Measurements from ENCODE around the gene LRRC59. TPM values are rescaled to one million over a fixed set of nuclear protein-coding genes. Genes with fewer than 3 reads are reported as not detected.

The LRRC59 gene
- total RNA-seq, 1 donor from 2014 or later: 75.3 TPM

DNA sequence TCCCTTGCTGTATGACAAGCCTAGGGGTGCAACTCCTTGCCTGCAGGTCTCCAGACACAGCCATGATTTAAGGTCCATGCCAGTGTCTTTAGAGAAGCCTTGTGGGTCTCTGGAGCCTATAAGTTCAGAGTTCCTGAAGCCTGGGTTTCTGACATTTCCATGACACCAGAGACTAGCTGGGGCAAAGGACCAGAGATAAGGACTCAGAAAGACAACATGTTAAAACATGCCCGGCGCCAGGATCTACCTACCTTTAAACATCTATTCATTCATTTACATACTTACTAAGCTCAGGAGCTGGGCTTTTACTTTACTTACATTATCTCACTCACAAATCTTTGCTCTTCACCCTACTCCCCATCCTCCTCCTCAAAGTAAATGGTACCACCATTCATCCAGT lies 25.8 kb downstream of the LRRC59 start:
- Mint-ChIP-seq H3K4me3 (peak overlapping the region; percentile 100), H3K36me3 (peaks cover 11% of the 10 kb centered on the region), H3K27ac (peak overlapping the region; percentile 29)

DNA sequence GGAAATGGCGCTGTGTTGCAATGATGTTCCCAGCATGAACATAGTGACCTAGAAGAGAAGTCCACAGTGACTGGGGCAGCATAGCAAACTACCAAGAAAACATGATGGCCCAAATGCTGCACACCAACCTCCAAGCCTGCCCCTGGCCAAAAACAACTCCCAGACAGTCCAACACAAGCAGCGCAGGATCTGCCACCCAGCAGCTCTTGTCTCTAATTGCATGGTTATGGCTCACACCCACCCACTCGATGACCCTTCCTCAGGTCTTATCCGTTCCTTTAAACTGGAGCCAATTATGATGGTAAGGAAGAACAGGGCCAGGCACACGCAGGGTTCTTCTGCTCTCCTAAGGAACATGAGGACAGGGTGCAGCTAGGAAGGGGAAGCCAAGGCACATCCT lies 27.3 kb downstream of the LRRC59 start:
- no peaks in the 10 kb centered on the region for H3K9me3 Mint-ChIP-seq
- H3K27me3 Mint-ChIP-seq: no peaks in the 10 kb centered on the region
- H3K27ac Mint-ChIP-seq: no peak overlapping the region
- peak overlapping the region; percentile 52 for H3K4me3 Mint-ChIP-seq
- peaks cover 11% of the 10 kb centered on the region for H3K36me3 Mint-ChIP-seq
- no peak for DNase-seq (ENCODE audit: extremely low spot score, unreplicated experiment)
- peaks cover 36% of the 10 kb centered on the region for H3K4me1 Mint-ChIP-seq (ENCODE audit: unreplicated experiment)
- TF ChIP-seq, protein P1, sequence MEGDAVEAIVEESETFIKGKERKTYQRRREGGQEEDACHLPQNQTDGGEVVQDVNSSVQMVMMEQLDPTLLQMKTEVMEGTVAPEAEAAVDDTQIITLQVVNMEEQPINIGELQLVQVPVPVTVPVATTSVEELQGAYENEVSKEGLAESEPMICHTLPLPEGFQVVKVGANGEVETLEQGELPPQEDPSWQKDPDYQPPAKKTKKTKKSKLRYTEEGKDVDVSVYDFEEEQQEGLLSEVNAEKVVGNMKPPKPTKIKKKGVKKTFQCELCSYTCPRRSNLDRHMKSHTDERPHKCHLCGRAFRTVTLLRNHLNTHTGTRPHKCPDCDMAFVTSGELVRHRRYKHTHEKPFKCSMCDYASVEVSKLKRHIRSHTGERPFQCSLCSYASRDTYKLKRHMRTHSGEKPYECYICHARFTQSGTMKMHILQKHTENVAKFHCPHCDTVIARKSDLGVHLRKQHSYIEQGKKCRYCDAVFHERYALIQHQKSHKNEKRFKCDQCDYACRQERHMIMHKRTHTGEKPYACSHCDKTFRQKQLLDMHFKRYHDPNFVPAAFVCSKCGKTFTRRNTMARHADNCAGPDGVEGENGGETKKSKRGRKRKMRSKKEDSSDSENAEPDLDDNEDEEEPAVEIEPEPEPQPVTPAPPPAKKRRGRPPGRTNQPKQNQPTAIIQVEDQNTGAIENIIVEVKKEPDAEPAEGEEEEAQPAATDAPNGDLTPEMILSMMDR (conservative IDR thresholded peaks at IDR 0.05): no peak

More for the DNA sequence above, 25.8 kb downstream of the LRRC59 start:
- Mint-ChIP-seq H3K4me1 (ENCODE audit: unreplicated experiment) (peaks cover 29% of the 10 kb centered on the region), H3K9me3 (no peaks in the 10 kb centered on the region), H3K27me3 (no peaks in the 10 kb centered on the region)
- DNase-seq (ENCODE audit: extremely low spot score, unreplicated experiment): no peak
- TF ChIP-seq, protein P1 (conservative IDR thresholded peaks at IDR 0.05): no peak

DNA sequence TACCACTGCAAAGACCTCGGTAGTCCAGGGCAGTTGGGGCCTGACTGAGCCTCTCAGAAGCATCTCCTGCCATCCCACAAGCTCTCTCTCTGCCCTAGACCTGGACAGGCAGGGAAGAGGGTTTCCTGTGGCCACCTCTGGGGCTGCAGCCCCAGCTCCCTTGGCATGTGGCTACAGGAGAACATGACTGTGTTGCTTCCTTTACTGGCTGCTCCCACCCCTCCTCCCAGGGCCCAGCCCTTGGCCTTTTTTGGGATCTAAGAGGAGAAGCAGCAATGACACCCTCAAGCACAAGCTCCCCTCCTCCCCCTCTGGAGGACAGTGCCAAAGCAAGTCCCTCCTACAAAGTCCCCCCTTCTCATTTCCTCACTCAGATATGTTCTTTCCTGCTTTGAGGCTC lies 29.9 kb downstream of the LRRC59 start:
- Mint-ChIP-seq H3K27ac (no peak overlapping the region), H3K9me3 (no peaks in the 10 kb centered on the region), H3K36me3 (peaks cover 4% of the 10 kb centered on the region), H3K4me1 (ENCODE audit: unreplicated experiment) (peaks cover 37% of the 10 kb centered on the region), H3K4me3 (no peak overlapping the region), H3K27me3 (no peaks in the 10 kb centered on the region)
- DNase-seq (ENCODE audit: extremely low spot score, unreplicated experiment): no peak
- TF ChIP-seq, protein P1 (conservative IDR thresholded peaks at IDR 0.05): no peak

GRCh38 chr17:50365649-50366393 lies 31.5 kb downstream of the LRRC59 start:
- peak overlapping the region; percentile 53 for H3K27ac Mint-ChIP-seq
- no peak overlapping the region for H3K4me3 Mint-ChIP-seq

DNA sequence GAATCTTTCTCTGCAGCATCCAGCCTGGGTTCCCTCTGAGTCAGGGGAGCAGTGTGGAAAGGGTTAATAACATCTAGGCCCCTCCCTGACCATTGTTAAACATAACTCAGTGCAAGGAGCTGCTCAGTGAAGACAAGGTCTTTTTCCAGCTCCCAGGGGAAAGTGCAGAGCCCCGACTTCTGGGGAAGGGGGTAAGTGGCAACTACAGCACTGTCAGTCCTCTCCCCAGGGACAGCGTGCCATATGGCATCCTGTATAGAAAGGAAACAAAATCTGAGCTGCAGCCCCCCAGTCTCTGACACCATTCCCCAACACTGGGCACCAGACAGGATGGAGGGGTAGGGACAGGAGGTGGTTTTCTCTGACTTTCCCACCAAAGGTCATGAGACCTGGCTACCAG lies 32.2 kb downstream of the LRRC59 start:
- peak overlapping the region; percentile 53 for H3K27ac Mint-ChIP-seq
- H3K36me3 Mint-ChIP-seq: no peaks in the 10 kb centered on the region
- H3K4me3 Mint-ChIP-seq: no peak overlapping the region
- TF ChIP-seq, protein P1 (conservative IDR thresholded peaks at IDR 0.05): no peak
- H3K4me1 Mint-ChIP-seq (ENCODE audit: unreplicated experiment): peaks cover 30% of the 10 kb centered on the region
- no peaks in the 10 kb centered on the region for H3K9me3 Mint-ChIP-seq
- DNase-seq (ENCODE audit: extremely low spot score, unreplicated experiment): no peak
- no peaks in the 10 kb centered on the region for H3K27me3 Mint-ChIP-seq

More at GRCh38 chr17:50365649-50366393, 31.5 kb downstream of the LRRC59 start:
- TF ChIP-seq, protein P1 (conservative IDR thresholded peaks at IDR 0.05): no peak
- Mint-ChIP-seq H3K27me3 (no peaks in the 10 kb centered on the region), H3K9me3 (no peaks in the 10 kb centered on the region), H3K4me1 (ENCODE audit: unreplicated experiment) (peaks cover 33% of the 10 kb centered on the region), H3K36me3 (no peaks in the 10 kb centered on the region)
- DNase-seq (ENCODE audit: extremely low spot score, unreplicated experiment): no peak
